ENCODE data around the gene NUP98.
"Not testable (repeated sequence)": the region's sequence is repeated elsewhere in the genome, so short reads cannot be mapped to it uniquely, and the experiment has no call there.

The NUP98 gene

GRCh38 chr11:3799143-3799542 lies 1.8 kb upstream of the NUP98 start:
- DNase-seq (ENCODE audit: low read depth): no peak

- DNase-seq (ENCODE audit: low read depth): no peak
Observed at GRCh38 chr11:3796801-3797328, 489 bp downstream of the NUP98 start.

GRCh38 chr11:3796346-3796745 lies 1.0 kb downstream of the NUP98 start:
- no peak for DNase-seq (ENCODE audit: low read depth)

- DNase-seq (ENCODE audit: low read depth): no peak
Observed at GRCh38 chr11:3796002-3796311, 1.4 kb downstream of the NUP98 start.

GRCh38 chr11:3795131-3796001 lies 2.0 kb downstream of the NUP98 start:
- no peak for DNase-seq (ENCODE audit: low read depth)

- not testable (repeated sequence) for DNase-seq (ENCODE audit: low read depth)
Observed at GRCh38 chr11:3794387-3794786, 3.0 kb downstream of the NUP98 start.

GRCh38 chr11:3786781-3787428 lies 10.4 kb downstream of the NUP98 start:
- DNase-seq (ENCODE audit: low read depth): no peak

GRCh38 chr11:3783611-3784010 lies 13.7 kb downstream of the NUP98 start:
- no peak for DNase-seq (ENCODE audit: low read depth)

- DNase-seq (ENCODE audit: low read depth): no peak
Observed at GRCh38 chr11:3782963-3783362, 14.4 kb downstream of the NUP98 start.

- no peak for DNase-seq (ENCODE audit: low read depth)
Observed at GRCh38 chr11:3781423-3781822, 15.9 kb downstream of the NUP98 start.

- no peak for DNase-seq (ENCODE audit: low read depth)
Observed at GRCh38 chr11:3775736-3776406, 21.5 kb downstream of the NUP98 start.

GRCh38 chr11:3773180-3773579 lies 24.2 kb downstream of the NUP98 start:
- no peak for DNase-seq (ENCODE audit: low read depth)

- DNase-seq (ENCODE audit: low read depth): no peak
Observed at GRCh38 chr11:3767536-3767935, 29.8 kb downstream of the NUP98 start.

GRCh38 chr11:3766836-3767235 lies 30.5 kb downstream of the NUP98 start:
- not testable (repeated sequence) for DNase-seq (ENCODE audit: low read depth)

- no peak for DNase-seq (ENCODE audit: low read depth)
Observed at GRCh38 chr11:3764266-3764665, 33.1 kb downstream of the NUP98 start.

- no peak for DNase-seq (ENCODE audit: low read depth)
Observed at GRCh38 chr11:3755151-3755550, 42.2 kb downstream of the NUP98 start.

- no peak for DNase-seq (ENCODE audit: low read depth)
Observed at GRCh38 chr11:3753110-3753509, 44.2 kb downstream of the NUP98 start.

- no peak for DNase-seq (ENCODE audit: low read depth)
Observed at GRCh38 chr11:3747704-3748103, 49.6 kb downstream of the NUP98 start.

GRCh38 chr11:3745161-3745560 lies 52.2 kb downstream of the NUP98 start:
- no peak for DNase-seq (ENCODE audit: low read depth)

GRCh38 chr11:3738723-3739122 lies 58.6 kb downstream of the NUP98 start:
- no peak for DNase-seq (ENCODE audit: low read depth)

- no peak for DNase-seq (ENCODE audit: low read depth)
Observed at GRCh38 chr11:3738241-3738640, 59.1 kb downstream of the NUP98 start.

- no peak for DNase-seq (ENCODE audit: low read depth)
Observed at GRCh38 chr11:3737386-3737933, 59.9 kb downstream of the NUP98 start.

GRCh38 chr11:3736816-3737215 lies 60.5 kb downstream of the NUP98 start:
- no peak for DNase-seq (ENCODE audit: low read depth)

Data from activated gamma-delta T cell treated with anti-CD3 and anti-CD28 coated beads, Interleukin-2, amount 50 U/mL, for 16 hours (primary cell).